Effector CD4-positive, alpha-beta T cell (primary cell): ENCODE data around the gene LY9.

Source experiments
- DNase-seq: peaks from one replicate; pipeline ENCODE4 v3.0.0-alpha.2; 2020
- total RNA-seq: gene quantifications from one replicate; lab custom pipeline; 2026; lab: John Stamatoyannopoulos, UW

LY9 gene, protein sequence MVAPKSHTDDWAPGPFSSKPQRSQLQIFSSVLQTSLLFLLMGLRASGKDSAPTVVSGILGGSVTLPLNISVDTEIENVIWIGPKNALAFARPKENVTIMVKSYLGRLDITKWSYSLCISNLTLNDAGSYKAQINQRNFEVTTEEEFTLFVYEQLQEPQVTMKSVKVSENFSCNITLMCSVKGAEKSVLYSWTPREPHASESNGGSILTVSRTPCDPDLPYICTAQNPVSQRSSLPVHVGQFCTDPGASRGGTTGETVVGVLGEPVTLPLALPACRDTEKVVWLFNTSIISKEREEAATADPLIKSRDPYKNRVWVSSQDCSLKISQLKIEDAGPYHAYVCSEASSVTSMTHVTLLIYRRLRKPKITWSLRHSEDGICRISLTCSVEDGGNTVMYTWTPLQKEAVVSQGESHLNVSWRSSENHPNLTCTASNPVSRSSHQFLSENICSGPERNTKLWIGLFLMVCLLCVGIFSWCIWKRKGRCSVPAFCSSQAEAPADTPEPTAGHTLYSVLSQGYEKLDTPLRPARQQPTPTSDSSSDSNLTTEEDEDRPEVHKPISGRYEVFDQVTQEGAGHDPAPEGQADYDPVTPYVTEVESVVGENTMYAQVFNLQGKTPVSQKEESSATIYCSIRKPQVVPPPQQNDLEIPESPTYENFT
- 94.9 reads per million, percentile 81 among the genes with 10 or more reads in this experiment for total RNA-seq

- DNase-seq = peak; percentile 81
These were observed at the start of gene LY9 for GRCh38 chr1:160795951-160796383. Gene LY9, plus strand, starts transcription at chr1:160796174. Its CDS starts 14 bp downstream, at chr1:160796188.

DNA sequence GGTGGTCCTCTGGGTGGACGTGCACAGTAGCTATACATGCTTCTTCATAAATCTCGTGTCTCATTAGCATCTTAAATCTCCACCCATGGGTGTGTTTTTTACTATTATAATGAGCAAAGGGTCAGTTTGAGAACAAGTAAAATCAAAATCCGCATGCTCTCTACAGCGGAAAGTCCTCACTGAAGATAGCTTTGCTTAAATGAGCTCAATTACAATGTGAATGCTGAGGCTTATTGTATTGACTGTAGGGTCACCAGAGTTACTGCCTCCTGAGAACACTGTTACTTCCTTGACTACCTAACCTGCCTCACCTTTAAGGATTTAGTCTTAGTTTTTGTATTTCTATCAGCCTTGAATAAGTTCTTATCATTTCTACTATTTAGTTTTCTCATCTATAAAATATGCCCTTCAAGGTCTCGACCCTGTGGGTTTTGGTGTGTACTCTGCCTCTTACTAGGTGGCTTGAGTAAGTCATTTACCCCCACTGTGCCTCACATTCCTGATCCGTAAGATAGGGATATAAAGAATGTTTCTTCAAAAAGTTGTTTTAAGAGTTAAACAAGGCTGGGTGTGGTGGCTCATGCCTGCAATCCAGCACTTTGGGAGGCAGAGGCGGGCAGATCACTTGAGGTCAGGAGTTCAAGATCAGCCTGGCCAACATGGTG lies 49.0 kb upstream of the LY9 start:
- DNase-seq = no peak

- DNase-seq = no peak
These were observed 48.3 kb upstream of the LY9 start for GRCh38 chr1:160747717-160748116.

- no peak for DNase-seq
These were observed 47.6 kb upstream of the LY9 start for GRCh38 chr1:160748181-160748877.

DNA sequence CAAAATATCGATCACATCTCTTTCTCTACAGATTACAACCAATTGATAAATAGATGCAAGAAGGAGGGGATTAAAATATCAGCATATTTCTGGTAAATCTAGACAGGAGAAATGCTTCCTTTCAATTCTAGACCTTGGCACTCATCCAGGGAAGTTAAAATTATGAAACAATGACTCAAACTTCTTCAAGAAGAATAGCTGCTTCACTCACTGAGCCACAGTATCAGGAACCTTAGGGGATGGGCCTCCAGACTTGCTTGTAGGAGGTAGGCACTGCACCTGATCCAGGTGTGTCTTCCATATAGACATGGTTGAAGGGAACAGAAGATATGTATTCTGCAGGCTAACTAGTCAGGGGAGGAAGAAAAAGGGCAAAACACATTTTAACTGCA lies 47.1 kb upstream of the LY9 start:
- no peak for DNase-seq

- DNase-seq = no peak
These were observed 45.4 kb upstream of the LY9 start for GRCh38 chr1:160750608-160751007.

- DNase-seq = no peak
These were observed 43.6 kb upstream of the LY9 start for GRCh38 chr1:160752406-160752805.

DNA sequence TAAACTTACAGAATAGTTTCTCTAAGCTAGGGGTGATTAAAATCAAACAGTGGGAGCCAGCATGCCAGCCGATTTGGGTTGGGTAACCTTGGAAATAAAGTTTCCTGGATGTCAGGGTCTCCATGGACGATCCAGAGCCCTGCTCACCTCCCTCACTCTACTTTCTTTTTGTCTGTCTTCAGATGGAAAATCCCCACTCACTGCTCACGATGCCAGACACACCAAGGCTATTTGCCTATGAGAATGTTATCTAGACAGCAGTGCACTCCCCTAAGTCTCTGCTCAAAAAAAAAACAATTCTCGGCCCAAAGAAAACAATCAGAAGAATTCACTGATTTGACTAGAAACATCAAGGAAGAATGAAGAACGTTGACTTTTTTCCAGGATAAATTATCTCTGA lies 43.0 kb upstream of the LY9 start:
- DNase-seq = no peak

GRCh38 chr1:160753594-160753993 lies 42.4 kb upstream of the LY9 start:
- no peak for DNase-seq

DNA sequence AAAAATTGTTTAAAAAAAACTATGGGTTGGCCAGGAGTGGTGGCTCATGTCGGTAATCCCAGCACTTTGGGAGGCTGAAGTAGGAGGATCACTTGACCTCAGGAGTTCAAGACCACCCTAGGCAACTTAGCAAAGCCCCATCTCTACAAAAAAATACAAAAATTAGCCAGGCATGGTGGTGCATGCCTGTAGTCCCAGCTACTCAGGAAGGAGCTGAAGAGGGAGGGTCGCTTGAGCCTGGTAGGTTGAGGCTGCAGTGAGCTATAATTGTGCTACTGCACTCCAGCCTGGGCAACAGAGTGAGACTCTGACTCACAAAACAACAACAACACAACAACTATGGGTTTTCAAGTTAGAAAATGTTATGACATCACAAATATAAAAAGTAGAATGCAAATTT lies 40.5 kb upstream of the LY9 start:
- DNase-seq = no peak

GRCh38 chr1:160755911-160756848 lies 39.8 kb upstream of the LY9 start:
- DNase-seq = no peak

GRCh38 chr1:160756849-160757201 lies 39.1 kb upstream of the LY9 start:
- DNase-seq = no peak

- no peak for DNase-seq
These were observed 37.5 kb upstream of the LY9 start for GRCh38 chr1:160758521-160758920.

- no peak for DNase-seq
These were observed 36.2 kb upstream of the LY9 start for GRCh38 chr1:160759740-160760139.

GRCh38 chr1:160761046-160761445 lies 34.9 kb upstream of the LY9 start:
- DNase-seq = no peak

DNA sequence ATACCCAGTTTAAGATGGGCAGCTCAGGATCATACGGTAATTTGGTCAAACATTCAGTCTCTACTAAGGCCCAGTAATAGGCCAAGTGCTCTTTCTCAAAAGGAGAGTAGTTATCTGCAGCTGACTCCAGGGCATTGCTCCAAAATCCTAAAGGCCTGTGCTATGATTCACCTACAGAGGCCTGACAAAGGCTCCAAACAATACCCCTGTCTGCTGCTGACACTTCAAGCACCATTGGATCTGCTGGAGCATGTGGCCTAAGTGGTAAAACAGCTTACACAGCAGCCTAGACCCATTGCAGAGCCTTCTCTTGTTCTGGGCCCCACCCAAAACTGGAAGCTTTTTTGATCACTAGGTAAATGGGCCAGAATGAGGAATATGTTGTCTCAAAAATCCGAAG lies 34.1 kb upstream of the LY9 start:
- no peak for DNase-seq

- DNase-seq = no peak
These were observed 32.0 kb upstream of the LY9 start for GRCh38 chr1:160763993-160764392.

DNA sequence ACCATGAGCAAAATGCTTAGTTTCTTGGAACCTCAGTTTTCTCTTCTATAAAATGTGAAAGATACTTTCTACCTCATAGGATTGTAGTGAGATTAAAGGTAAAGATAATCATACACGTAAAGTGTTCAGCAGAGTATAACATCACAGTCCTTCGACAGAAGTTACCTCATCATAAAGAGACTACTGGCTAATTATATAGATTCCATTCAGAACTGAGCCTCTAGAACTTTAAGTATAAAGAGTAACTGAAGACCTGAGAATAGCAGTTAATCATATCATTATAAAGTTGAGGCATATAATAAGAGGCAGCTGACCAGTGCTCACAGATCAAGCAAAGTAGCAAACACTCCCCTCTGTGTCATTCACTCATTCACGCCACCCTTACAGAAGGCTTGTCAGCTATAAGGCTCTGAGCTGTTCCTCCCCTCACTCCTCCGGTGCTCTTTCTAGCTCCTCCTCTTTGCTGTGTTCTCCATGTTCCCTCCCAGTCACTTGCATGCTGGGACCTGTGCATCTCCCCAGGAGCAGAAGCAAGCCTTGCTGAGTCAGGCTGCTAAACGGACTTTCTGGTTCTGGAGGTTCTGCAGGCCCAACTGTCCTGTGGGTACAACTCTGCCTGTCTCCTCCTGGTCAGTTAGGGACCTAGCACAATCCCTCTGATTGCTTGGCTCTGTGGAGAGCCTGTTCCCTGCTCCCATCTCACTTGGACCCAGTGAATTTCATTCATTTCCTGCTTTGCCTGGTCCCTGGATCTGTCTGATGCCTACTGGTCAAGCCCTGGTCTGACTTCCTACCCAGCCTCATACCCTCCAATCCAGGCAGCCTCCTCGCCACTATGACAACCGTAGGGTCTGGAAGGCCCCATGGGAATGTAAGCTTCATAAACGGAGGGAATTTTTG lies 28.3 kb upstream of the LY9 start:
- no peak for DNase-seq

GRCh38 chr1:160768295-160768657 lies 27.7 kb upstream of the LY9 start:
- DNase-seq = peak; percentile 73

GRCh38 chr1:160772331-160772730 lies 23.6 kb upstream of the LY9 start:
- DNase-seq = no peak

DNA sequence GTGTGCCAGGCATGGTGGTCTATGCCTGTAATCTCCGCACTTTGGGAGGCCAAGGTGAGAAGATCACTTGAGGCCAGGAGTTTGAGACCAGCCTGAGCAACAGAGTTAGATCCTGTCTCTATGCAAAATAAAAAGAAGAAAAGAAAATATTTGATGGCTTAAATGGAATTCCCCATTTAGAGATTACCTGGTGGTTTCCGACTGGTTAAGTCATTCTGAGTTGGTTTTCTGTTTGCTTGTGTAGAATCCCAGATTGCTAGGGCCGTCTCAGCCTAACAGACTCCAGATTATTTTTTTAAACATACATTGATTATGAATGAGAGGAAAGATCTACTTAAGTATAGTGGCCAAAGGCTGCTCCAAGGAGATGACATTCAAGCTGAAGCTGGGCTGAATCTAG lies 22.9 kb upstream of the LY9 start:
- DNase-seq = no peak
